ENCODE results near the gene UQCC2.

DNA sequence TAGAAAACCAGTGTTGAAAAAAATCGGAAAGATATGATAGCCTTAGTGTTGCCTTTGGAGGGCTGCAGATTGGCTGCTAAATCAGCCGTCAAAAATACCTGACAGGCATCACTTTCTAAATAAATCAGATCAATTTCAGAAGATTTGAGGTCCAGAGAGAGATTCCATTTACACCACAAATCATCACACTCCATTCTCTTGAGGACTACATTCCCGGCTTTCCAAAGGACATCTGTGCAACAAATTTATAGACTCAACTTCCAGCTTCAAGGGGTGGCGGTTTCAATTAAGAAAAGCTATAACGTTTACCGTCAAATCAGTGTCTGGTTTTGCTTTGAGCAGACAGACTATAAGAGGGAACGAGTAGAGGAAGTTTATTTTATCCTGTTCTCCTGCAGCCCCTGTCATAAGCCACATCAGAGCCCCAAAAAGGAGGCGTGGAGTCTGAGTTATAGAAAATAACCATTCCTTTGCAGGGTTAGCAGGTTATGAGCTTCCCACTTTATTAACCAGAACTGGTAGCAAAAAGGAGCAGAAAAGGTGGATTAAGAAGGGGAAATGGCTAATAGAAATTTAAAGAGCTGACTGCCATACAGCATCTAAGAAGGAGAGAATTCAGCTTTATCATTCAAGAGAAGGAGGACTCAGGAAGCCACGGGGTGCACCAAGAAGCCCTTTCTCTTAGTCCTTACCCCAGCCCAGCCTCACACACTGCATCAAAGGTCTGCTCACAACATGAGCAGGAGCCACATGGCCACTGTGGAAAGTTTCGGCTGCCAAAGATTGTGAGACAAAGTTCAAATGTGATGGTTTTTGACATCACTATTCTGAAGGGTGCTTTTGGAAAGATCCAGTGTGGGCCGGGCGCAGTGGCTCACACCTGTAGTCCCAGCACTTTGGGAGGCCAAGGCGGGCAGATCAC lies 12.9 kb upstream of the UQCC2 start:
- TF ChIP-seq, protein P1, sequence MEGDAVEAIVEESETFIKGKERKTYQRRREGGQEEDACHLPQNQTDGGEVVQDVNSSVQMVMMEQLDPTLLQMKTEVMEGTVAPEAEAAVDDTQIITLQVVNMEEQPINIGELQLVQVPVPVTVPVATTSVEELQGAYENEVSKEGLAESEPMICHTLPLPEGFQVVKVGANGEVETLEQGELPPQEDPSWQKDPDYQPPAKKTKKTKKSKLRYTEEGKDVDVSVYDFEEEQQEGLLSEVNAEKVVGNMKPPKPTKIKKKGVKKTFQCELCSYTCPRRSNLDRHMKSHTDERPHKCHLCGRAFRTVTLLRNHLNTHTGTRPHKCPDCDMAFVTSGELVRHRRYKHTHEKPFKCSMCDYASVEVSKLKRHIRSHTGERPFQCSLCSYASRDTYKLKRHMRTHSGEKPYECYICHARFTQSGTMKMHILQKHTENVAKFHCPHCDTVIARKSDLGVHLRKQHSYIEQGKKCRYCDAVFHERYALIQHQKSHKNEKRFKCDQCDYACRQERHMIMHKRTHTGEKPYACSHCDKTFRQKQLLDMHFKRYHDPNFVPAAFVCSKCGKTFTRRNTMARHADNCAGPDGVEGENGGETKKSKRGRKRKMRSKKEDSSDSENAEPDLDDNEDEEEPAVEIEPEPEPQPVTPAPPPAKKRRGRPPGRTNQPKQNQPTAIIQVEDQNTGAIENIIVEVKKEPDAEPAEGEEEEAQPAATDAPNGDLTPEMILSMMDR (IDR thresholded peaks at IDR 0.05; ENCODE audit: control extremely low read depth in 1 of 3, insufficient read depth in 1 of 3, low read depth in 1 of 3, low read length in 3 of 3), result no peak
- TF ChIP-seq CEBPB (IDR thresholded peaks at IDR 0.05; ENCODE audit: low read depth, low read length), result no peak
- no peak for TF ChIP-seq EP300 (IDR thresholded peaks at IDR 0.05; ENCODE audit: borderline replicate concordance in 1 of 2, low read depth in 2 of 2, low read length in 2 of 2)
- no peak for TF ChIP-seq POLR2AphosphoS5 (IDR thresholded peaks at IDR 0.05; ENCODE audit: low read depth, low read length)
- TF ChIP-seq POLR2A (IDR thresholded peaks at IDR 0.05; ENCODE audit: control extremely low read depth in 1 of 2, low read depth in 2 of 2, low read length in 2 of 2), result no peak
- no peak for TF ChIP-seq RBBP5 (IDR thresholded peaks at IDR 0.05; ENCODE audit: borderline replicate concordance, low read depth, low read length)
- no peak for TF ChIP-seq GABPA (IDR thresholded peaks at IDR 0.05; ENCODE audit: borderline replicate concordance, insufficient read depth, low read length)
- TF ChIP-seq JUN (IDR thresholded peaks at IDR 0.05; ENCODE audit: low read depth, low read length), result no peak
- TF ChIP-seq EZH2 (IDR thresholded peaks at IDR 0.05; ENCODE audit: low read depth, low read length, severe bottlenecking), result no peak
- TF ChIP-seq MAFK (IDR thresholded peaks at IDR 0.05; ENCODE audit: low read depth, low read length), result no peak
- TF ChIP-seq ASH2L (IDR thresholded peaks at IDR 0.05; ENCODE audit: low read length), result no peak
- TF ChIP-seq CREB1 (IDR thresholded peaks at IDR 0.05), result no peak
- no peak for TF ChIP-seq YY1 (IDR thresholded peaks at IDR 0.05; ENCODE audit: low read depth, low read length)
